ENCODE results near the gene SNX25. TPM values are rescaled to one million over a fixed set of nuclear protein-coding genes. Genes with fewer than 3 reads are reported as not detected.

Gene SNX25
- total and polyA plus RNA-seq, 2 of the 13 experiments (the other 11 are each of a cell fraction or from before 2014, with no cell fraction given) = 23.4 to 23.5 TPM

DNA sequence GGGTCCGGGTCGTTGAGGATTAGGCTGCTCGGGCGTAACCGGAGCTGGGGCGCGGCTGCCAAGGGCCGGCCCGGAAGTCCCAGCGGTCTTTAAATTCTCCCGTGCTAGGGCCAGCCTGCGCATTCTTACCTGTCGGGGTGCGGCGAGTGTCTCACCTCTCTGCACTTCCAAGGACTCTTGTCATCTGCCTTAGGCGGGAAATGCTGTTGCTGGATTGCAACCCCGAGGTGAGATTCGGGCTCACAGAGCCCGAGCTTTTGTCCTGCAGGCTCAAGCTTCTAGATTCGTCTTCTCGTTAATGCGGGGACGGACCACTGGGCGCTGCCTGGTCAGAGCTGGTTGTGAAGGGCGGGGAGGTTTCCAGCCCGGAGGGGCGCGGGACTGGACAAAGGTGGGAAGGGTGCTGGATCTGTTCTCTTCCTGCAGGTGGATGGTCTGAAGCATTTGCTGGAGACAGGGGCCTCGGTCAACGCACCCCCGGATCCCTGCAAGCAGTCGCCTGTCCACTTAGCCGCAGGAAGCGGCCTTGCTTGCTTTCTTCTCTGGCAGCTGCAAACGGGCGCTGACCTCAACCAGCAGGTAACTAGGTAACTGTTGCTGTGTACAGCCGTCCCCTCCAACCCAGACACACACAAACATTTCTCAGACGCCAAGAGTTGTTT, 187.5 kb downstream of the SNX25 start, which contains the start of gene ANKRD37 (continued):
- TF ChIP-seq, protein P1, sequence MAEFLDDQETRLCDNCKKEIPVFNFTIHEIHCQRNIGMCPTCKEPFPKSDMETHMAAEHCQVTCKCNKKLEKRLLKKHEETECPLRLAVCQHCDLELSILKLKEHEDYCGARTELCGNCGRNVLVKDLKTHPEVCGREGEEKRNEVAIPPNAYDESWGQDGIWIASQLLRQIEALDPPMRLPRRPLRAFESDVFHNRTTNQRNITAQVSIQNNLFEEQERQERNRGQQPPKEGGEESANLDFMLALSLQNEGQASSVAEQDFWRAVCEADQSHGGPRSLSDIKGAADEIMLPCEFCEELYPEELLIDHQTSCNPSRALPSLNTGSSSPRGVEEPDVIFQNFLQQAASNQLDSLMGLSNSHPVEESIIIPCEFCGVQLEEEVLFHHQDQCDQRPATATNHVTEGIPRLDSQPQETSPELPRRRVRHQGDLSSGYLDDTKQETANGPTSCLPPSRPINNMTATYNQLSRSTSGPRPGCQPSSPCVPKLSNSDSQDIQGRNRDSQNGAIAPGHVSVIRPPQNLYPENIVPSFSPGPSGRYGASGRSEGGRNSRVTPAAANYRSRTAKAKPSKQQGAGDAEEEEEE (CRISPR knock-in tag; IDR thresholded peaks at IDR 0.05; ENCODE audit: borderline replicate concordance) = no peak
- TF ChIP-seq KAT7 (CRISPR knock-in tag; IDR thresholded peaks at IDR 0.05; ENCODE audit: borderline replicate concordance) = no peak
- peak in 1 of 2 experiments; percentile 45; a peak in 2 of 4 replicates for TF ChIP-seq EP300 (IDR thresholded peaks at IDR 0.05; ENCODE audit: low read depth in 2 of 2, low read length in 2 of 2)
- TF ChIP-seq EP300 (CRISPR knock-in tag; IDR thresholded peaks at IDR 0.05; ENCODE audit: borderline replicate concordance) = no peak
- TF ChIP-seq CREB1 (IDR thresholded peaks at IDR 0.05) = no peak
- TF ChIP-seq CREB1 (CRISPR knock-in tag; IDR thresholded peaks at IDR 0.05) = peak; percentile 39; the same call in 1 of the 2 replicates
- TF ChIP-seq ZNF691 (CRISPR knock-in tag; IDR thresholded peaks at IDR 0.05; ENCODE audit: borderline replicate concordance, low read depth) = peak; percentile 55; the same call in 1 of the 2 replicates
- TF ChIP-seq STAG1 (CRISPR knock-in tag; IDR thresholded peaks at IDR 0.05) = no peak; the same call in 1 of the 2 replicates
- no peak for TF ChIP-seq NFATC3 (CRISPR knock-in tag; IDR thresholded peaks at IDR 0.05)
- 0 out of 2 replicates have a peak, but pooled peaks have one; percentile 64 for TF ChIP-seq ZNF441 (CRISPR knock-in tag; IDR thresholded peaks at IDR 0.05; ENCODE audit: borderline replicate concordance)
- TF ChIP-seq ZNF234 (CRISPR knock-in tag; conservative IDR thresholded peaks at IDR 0.05) = no peak
- no peak for TF ChIP-seq CHD2 (IDR thresholded peaks at IDR 0.05; ENCODE audit: low read depth, low read length)
- no peak for TF ChIP-seq DMAP1 (CRISPR knock-in tag; IDR thresholded peaks at IDR 0.05)
- TF ChIP-seq, protein P2, sequence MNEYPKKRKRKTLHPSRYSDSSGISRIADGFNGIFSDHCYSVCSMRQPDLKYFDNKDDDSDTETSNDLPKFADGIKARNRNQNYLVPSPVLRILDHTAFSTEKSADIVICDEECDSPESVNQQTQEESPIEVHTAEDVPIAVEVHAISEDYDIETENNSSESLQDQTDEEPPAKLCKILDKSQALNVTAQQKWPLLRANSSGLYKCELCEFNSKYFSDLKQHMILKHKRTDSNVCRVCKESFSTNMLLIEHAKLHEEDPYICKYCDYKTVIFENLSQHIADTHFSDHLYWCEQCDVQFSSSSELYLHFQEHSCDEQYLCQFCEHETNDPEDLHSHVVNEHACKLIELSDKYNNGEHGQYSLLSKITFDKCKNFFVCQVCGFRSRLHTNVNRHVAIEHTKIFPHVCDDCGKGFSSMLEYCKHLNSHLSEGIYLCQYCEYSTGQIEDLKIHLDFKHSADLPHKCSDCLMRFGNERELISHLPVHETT (CRISPR knock-in tag; conservative IDR thresholded peaks at IDR 0.05) = no peak; the same call in 1 of the 2 replicates
- TF ChIP-seq ZNF782 (CRISPR knock-in tag; IDR thresholded peaks at IDR 0.05; ENCODE audit: borderline replicate concordance) = peak; percentile 40; the same call in 1 of the 2 replicates
- TF ChIP-seq, protein P3, sequence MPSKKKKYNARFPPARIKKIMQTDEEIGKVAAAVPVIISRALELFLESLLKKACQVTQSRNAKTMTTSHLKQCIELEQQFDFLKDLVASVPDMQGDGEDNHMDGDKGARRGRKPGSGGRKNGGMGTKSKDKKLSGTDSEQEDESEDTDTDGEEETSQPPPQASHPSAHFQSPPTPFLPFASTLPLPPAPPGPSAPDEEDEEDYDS (CRISPR knock-in tag; IDR thresholded peaks at IDR 0.05) = peak; percentile 99
- TF ChIP-seq, protein P4, sequence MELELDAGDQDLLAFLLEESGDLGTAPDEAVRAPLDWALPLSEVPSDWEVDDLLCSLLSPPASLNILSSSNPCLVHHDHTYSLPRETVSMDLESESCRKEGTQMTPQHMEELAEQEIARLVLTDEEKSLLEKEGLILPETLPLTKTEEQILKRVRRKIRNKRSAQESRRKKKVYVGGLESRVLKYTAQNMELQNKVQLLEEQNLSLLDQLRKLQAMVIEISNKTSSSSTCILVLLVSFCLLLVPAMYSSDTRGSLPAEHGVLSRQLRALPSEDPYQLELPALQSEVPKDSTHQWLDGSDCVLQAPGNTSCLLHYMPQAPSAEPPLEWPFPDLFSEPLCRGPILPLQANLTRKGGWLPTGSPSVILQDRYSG (CRISPR knock-in tag; IDR thresholded peaks at IDR 0.05) = no peak
- TF ChIP-seq ZNF34 (CRISPR knock-in tag; IDR thresholded peaks at IDR 0.05; ENCODE audit: borderline replicate concordance) = no peak
- no peak for TF ChIP-seq GPN1 (CRISPR knock-in tag; IDR thresholded peaks at IDR 0.05; ENCODE audit: borderline replicate concordance)
- TF ChIP-seq, protein P5, sequence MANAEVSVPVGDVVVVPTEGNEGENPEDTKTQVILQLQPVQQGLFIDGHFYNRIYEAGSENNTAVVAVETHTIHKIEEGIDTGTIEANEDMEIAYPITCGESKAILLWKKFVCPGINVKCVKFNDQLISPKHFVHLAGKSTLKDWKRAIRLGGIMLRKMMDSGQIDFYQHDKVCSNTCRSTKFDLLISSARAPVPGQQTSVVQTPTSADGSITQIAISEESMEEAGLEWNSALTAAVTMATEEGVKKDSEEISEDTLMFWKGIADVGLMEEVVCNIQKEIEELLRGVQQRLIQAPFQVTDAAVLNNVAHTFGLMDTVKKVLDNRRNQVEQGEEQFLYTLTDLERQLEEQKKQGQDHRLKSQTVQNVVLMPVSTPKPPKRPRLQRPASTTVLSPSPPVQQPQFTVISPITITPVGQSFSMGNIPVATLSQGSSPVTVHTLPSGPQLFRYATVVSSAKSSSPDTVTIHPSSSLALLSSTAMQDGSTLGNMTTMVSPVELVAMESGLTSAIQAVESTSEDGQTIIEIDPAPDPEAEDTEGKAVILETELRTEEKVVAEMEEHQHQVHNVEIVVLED (CRISPR knock-in tag; IDR thresholded peaks at IDR 0.05; ENCODE audit: borderline replicate concordance) = peak; percentile 24; the same call in 1 of the 2 replicates
- peak; percentile 43; the same call in 1 of the 2 replicates for TF ChIP-seq ZNF619 (CRISPR knock-in tag; IDR thresholded peaks at IDR 0.05)
- TF ChIP-seq ZNF841 (CRISPR knock-in tag; IDR thresholded peaks at IDR 0.05; ENCODE audit: borderline replicate concordance) = no peak
- TF ChIP-seq SIX4 (CRISPR knock-in tag; IDR thresholded peaks at IDR 0.05) = peak; percentile 91
